Activated T-cell treated with anti-CD3 and anti-CD28 coated beads for 24 hours (primary cell): ENCODE data around the gene NAXD.
"Not testable (repeated sequence)": the region's sequence is repeated elsewhere in the genome, so short reads cannot be mapped to it uniquely, and the experiment has no call there.

Source experiments
- DNase-seq: peaks from one replicate; pipeline ENCODE4 v3.0.0-alpha.2; 2020; ENCODE audit warnings: low read depth

Gene NAXD

GRCh38 chr13:110644892-110645521, 29.7 kb downstream of the NAXD start:
- no peak for DNase-seq

- DNase-seq, result no peak
These were observed 30.4 kb downstream of the NAXD start for GRCh38 chr13:110645750-110646149.

- no peak for DNase-seq
These were observed 31.4 kb downstream of the NAXD start for GRCh38 chr13:110646442-110647364.

GRCh38 chr13:110647365-110647737, 32.0 kb downstream of the NAXD start:
- no peak for DNase-seq

- no peak for DNase-seq
These were observed 32.9 kb downstream of the NAXD start for GRCh38 chr13:110648146-110648819.

- DNase-seq, result no peak
These were observed 33.6 kb downstream of the NAXD start for GRCh38 chr13:110648848-110649421.

- no peak for DNase-seq
These were observed 34.2 kb downstream of the NAXD start for GRCh38 chr13:110649551-110649950.

- DNase-seq, result no peak
These were observed 35.1 kb downstream of the NAXD start for GRCh38 chr13:110650436-110650835.

- no peak for DNase-seq
These were observed 35.9 kb downstream of the NAXD start for GRCh38 chr13:110651271-110651670.

GRCh38 chr13:110651726-110652230, 36.4 kb downstream of the NAXD start:
- DNase-seq, result no peak

- DNase-seq, result no peak
These were observed 36.9 kb downstream of the NAXD start for GRCh38 chr13:110652231-110652730.

- no peak for DNase-seq
These were observed 37.4 kb downstream of the NAXD start for GRCh38 chr13:110652764-110653163.

- no peak for DNase-seq
These were observed 37.9 kb downstream of the NAXD start for GRCh38 chr13:110653271-110653670.

GRCh38 chr13:110653851-110654250, 38.5 kb downstream of the NAXD start:
- no peak for DNase-seq

GRCh38 chr13:110657196-110657595, 41.9 kb downstream of the NAXD start:
- no peak for DNase-seq

- DNase-seq, result not testable (repeated sequence)
These were observed 43.0 kb downstream of the NAXD start for GRCh38 chr13:110658218-110658911.

GRCh38 chr13:110661256-110661655, 45.9 kb downstream of the NAXD start:
- no peak for DNase-seq

GRCh38 chr13:110662091-110662490, 46.7 kb downstream of the NAXD start:
- no peak for DNase-seq

- no peak for DNase-seq
These were observed 47.6 kb downstream of the NAXD start for GRCh38 chr13:110662777-110663443.

GRCh38 chr13:110663491-110663890, 48.1 kb downstream of the NAXD start:
- no peak for DNase-seq

- no peak for DNase-seq
These were observed 48.7 kb downstream of the NAXD start for GRCh38 chr13:110664041-110664440.
